ENCODE measurements around the gene SAMD15. TPM values are rescaled to one million over a fixed set of nuclear protein-coding genes. Genes with fewer than 3 reads are reported as not detected.

SAMD15 gene
- 0.94 and 1.3 TPM in 2 replicates for total RNA-seq

DNA sequence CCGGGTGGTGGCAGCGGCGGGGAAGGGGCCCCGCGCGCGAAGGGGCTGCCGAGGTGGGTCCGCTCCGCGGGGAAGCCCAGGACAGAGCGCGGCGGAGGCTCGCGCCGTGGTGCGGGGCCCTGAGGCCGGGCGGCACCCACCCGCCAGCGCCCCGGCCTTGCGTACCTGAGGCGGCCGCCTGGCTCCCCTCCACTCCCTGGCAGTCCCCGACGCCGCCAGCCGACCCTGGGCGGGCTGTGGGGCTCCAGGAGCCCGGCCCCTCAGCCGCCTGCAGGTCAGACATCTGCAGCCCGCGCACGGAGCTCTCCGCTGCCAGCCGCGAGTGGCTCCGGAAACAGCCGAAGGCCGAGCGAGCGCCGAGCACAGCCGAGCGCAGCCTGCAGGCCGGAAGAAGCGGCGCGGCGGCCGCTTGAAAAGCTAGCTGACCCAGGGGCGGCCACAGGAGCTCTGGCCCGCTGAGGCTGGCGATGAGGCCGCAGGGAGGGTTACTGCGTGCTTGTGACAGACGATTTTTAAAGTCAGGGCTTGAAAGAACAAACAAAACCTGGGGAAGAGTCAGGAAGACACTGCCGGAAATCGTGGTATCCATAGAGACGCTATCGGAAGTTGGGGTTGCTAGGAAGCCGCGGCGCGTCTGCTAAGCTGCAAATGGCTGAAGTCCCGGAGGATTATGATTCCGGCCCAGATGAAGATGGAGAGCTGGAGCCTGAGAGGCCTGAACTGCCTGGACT lies at the start of gene SAMD15, which contains the start of gene TMED8:
Gene SAMD15 (plus strand): TSS at position 609 of the 731 bp plus-strand sequence. CDS start 40 bp downstream, at position 649.
Gene TMED8 (minus strand): TSS at position 324 of the 731 bp plus-strand sequence. CDS start 41 bp downstream, at position 283.

DNA sequence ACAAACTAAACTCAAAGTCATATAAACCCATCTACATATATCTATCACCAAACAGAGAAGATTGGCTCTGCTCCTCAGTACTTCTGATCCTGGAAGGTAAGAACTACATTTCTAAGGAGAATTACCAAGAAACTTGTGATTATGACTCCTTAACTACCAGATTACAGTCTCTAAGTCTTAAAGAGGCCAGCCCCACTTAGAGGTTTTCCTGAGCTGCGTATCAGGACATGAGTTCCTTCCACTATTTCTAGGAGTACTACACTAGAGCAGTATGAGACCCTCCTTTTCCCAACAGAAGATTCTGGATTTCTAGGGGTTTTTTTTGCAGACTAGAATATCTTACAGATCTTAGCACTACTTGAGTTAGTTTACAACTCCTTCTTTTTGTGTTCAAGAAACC lies 46.2 kb downstream of the SAMD15 start, which contains the start of gene NOXRED1:
Gene NOXRED1 (minus strand): TSS at position 101 of the 400 bp plus-strand sequence. CDS start 634 bp downstream, outside the sequence.

Other genes starting within 250 kb of the SAMD15 start
- not detected in 2 replicates for gene ZDHHC22, start 235.6 kb upstream of the SAMD15 start, total RNA-seq
- gene TMEM63C, start 195.6 kb upstream of the SAMD15 start, total RNA-seq = 0.32 TPM in 1 of 2 replicates, not detected in the other
- gene NGB, start 106.2 kb upstream of the SAMD15 start, total RNA-seq = not detected in 2 replicates
- gene POMT2, start 56.5 kb upstream of the SAMD15 start, total RNA-seq = 4.7 and 5.9 TPM in 2 replicates
- 17.5 and 30.3 TPM in 2 replicates for gene GSTZ1, start 56.3 kb upstream of the SAMD15 start, total RNA-seq
- 3.5 and 3.7 TPM in 2 replicates for gene TMED8, start 285 bp upstream of the SAMD15 start, total RNA-seq
- 0.26 and 0.32 TPM in 2 replicates for gene NOXRED1, start 46.1 kb downstream of the SAMD15 start, total RNA-seq
- gene VIPAS39, start 80.2 kb downstream of the SAMD15 start, total RNA-seq = 32.2 and 36.1 TPM in 2 replicates
- 76.8 and 95.2 TPM in 2 replicates for gene AHSA1, start 80.7 kb downstream of the SAMD15 start, total RNA-seq
- 0.16 and 0.17 TPM in 2 replicates for gene ISM2, start 121.4 kb downstream of the SAMD15 start, total RNA-seq
- gene SPTLC2, start 239.3 kb downstream of the SAMD15 start, total RNA-seq = 17.2 and 17.5 TPM in 2 replicates

Data from bronchial smooth muscle cell (primary cell).